Measurements from ENCODE around the gene KRTAP6-2.

DNA sequence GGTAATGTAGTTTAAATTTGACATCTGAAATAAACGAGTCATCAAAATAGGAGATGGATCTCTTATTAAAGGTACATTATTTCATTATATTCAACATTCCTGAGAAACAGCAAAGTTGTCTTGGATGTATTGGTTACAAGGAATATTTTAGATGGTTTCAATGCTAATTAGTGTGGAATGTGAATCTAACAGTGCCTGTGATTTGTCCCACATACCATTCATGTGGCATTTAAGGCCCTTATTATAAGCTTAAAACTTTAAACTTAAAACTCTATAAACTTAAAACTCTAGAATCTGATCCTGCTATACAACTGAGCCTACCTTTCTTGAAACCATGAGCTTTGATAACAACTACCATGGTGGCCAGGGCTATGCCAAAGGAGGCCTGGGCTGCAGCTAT is 2.1 kb upstream of the KRTAP6-2 start, which contains the start of gene KRTAP22-1:
- TF ChIP-seq, protein P1, sequence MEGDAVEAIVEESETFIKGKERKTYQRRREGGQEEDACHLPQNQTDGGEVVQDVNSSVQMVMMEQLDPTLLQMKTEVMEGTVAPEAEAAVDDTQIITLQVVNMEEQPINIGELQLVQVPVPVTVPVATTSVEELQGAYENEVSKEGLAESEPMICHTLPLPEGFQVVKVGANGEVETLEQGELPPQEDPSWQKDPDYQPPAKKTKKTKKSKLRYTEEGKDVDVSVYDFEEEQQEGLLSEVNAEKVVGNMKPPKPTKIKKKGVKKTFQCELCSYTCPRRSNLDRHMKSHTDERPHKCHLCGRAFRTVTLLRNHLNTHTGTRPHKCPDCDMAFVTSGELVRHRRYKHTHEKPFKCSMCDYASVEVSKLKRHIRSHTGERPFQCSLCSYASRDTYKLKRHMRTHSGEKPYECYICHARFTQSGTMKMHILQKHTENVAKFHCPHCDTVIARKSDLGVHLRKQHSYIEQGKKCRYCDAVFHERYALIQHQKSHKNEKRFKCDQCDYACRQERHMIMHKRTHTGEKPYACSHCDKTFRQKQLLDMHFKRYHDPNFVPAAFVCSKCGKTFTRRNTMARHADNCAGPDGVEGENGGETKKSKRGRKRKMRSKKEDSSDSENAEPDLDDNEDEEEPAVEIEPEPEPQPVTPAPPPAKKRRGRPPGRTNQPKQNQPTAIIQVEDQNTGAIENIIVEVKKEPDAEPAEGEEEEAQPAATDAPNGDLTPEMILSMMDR (IDR thresholded peaks at IDR 0.05), result no peak
- TF ChIP-seq EP300 (IDR thresholded peaks at IDR 0.05), result no peak
- TF ChIP-seq POLR2A (IDR thresholded peaks at IDR 0.05), result no peak
- no peak for TF ChIP-seq POLR2AphosphoS5 (IDR thresholded peaks at IDR 0.05)

Data from upper lobe of left lung (tissue), 4 donors.